ENCODE results near the gene PEMT. TPM values are rescaled to one million over a fixed set of nuclear protein-coding genes. Genes with fewer than 3 reads are reported as not detected.

PEMT gene
- total and polyA plus RNA-seq, 2 donors from 2014 or later, result 36.8 to 52.1 TPM

- no peak overlapping the region for H3K9ac ChIP-seq (ENCODE audit: low read length in 3 of 3)
These were observed 65.1 kb downstream of the PEMT start for GRCh38 chr17:17526369-17526768.

DNA sequence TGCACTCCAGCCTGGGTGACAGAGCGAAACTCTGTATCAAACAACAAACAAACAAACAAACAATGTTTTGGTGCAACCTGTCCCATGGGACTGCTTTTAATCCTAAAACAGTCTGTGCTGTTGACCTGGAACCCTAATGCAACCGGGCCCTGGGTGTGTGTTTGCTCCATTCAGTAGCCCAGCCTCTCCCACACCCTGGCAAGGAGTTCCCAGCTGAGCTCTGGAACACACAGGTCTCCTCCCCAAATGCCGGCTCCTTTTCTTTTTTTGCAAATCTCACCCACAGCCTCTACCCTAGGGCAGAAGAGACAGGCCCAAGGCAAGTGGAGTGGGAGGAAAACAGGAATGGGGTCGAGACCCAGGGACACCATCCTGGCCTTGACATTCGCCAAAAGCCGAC, 65.6 kb downstream of the PEMT start:
- Histone ChIP-seq H3K9ac (ENCODE audit: low read length in 3 of 3) (no peak overlapping the region), H3K9me3 (ENCODE audit: control insufficient read depth in 2 of 3, insufficient read depth in 1 of 3, low read length in 3 of 3) (no peaks in the 10 kb centered on the region), H3K27me3 (ENCODE audit: control insufficient read depth, insufficient read depth, low read length) (no peaks in the 10 kb centered on the region), H3K4me3 (ENCODE audit: low read length in 3 of 3) (no peak overlapping the region), H3K27ac (ENCODE audit: low read depth in 2 of 2, low read length in 2 of 2) (no peak overlapping the region), H3K36me3 (ENCODE audit: control insufficient read depth in 2 of 3, insufficient read depth in 3 of 3, low read length in 3 of 3) (no peaks in the 10 kb centered on the region), H3K4me1 (ENCODE audit: control insufficient read depth in 2 of 3, insufficient read depth in 2 of 3, low read depth in 1 of 3, low read length in 3 of 3) (peaks cover 0 to 4% (median 0%) of the 10 kb centered on the region in 3 donors)
- no peak for TF ChIP-seq CTCF (IDR thresholded peaks at IDR 0.05; ENCODE audit: borderline replicate concordance, extremely low read depth, insufficient read depth)
- intact Hi-C loops (cut with DNase I), result no loop called here
- FAIRE-seq, result no peak
- DNase-seq, result no peak

More at GRCh38 chr17:17526369-17526768, 65.1 kb downstream of the PEMT start:
- TF ChIP-seq CTCF (IDR thresholded peaks at IDR 0.05; ENCODE audit: borderline replicate concordance, extremely low read depth, insufficient read depth), result no peak
- no peaks in the 10 kb centered on the region for H3K36me3 ChIP-seq (ENCODE audit: control insufficient read depth in 2 of 3, insufficient read depth in 3 of 3, low read length in 3 of 3)
- FAIRE-seq (no peak), DNase-seq (no peak)
- peaks cover 0 to 4% (median 0%) of the 10 kb centered on the region in 3 donors for H3K4me1 ChIP-seq (ENCODE audit: control insufficient read depth in 2 of 3, insufficient read depth in 2 of 3, low read depth in 1 of 3, low read length in 3 of 3)
- no peaks in the 10 kb centered on the region for H3K9me3 ChIP-seq (ENCODE audit: control insufficient read depth in 2 of 3, insufficient read depth in 1 of 3, low read length in 3 of 3)
- H3K27me3 ChIP-seq (ENCODE audit: control insufficient read depth, insufficient read depth, low read length), result no peaks in the 10 kb centered on the region
- H3K27ac ChIP-seq (ENCODE audit: low read depth in 2 of 2, low read length in 2 of 2), result no peak overlapping the region
- intact Hi-C loops (cut with DNase I), result no loop called here
- no peak overlapping the region for H3K4me3 ChIP-seq (ENCODE audit: low read length in 3 of 3)

GRCh38 chr17:17525311-17525710, 66.2 kb downstream of the PEMT start:
- Histone ChIP-seq H3K9ac (ENCODE audit: low read length in 3 of 3) (no peak overlapping the region), H3K27me3 (ENCODE audit: control insufficient read depth, insufficient read depth, low read length) (no peaks in the 10 kb centered on the region), H3K4me3 (ENCODE audit: low read length in 3 of 3) (no peak overlapping the region), H3K4me1 (ENCODE audit: control insufficient read depth in 2 of 3, insufficient read depth in 2 of 3, low read depth in 1 of 3, low read length in 3 of 3) (peaks cover 0 to 4% (median 0%) of the 10 kb centered on the region in 3 donors), H3K9me3 (ENCODE audit: control insufficient read depth in 2 of 3, insufficient read depth in 1 of 3, low read length in 3 of 3) (no peaks in the 10 kb centered on the region), H3K27ac (ENCODE audit: low read depth in 2 of 2, low read length in 2 of 2) (no peak overlapping the region), H3K36me3 (ENCODE audit: control insufficient read depth in 2 of 3, insufficient read depth in 3 of 3, low read length in 3 of 3) (no peaks in the 10 kb centered on the region)
- DNase-seq, result peak in 1 of 5 donors; percentile 27
- TF ChIP-seq CTCF (IDR thresholded peaks at IDR 0.05; ENCODE audit: borderline replicate concordance, extremely low read depth, insufficient read depth), result no peak
- no peak for FAIRE-seq
- intact Hi-C loops (cut with DNase I), result no loop called here

Data from kidney (tissue), 14 donors.